HG03159 (cell line): ENCODE data around the gene INPP5E.

Source experiments
- ATAC-seq: cut with Tn5 transposase; IDR thresholded peaks from one replicate; pipeline ENCODE4 v1.9.1; 2021; ENCODE audit warnings: mild to moderate bottlenecking, moderate library complexity; ENCODE audit not compliant: unreplicated experiment

The INPP5E gene

DNA sequence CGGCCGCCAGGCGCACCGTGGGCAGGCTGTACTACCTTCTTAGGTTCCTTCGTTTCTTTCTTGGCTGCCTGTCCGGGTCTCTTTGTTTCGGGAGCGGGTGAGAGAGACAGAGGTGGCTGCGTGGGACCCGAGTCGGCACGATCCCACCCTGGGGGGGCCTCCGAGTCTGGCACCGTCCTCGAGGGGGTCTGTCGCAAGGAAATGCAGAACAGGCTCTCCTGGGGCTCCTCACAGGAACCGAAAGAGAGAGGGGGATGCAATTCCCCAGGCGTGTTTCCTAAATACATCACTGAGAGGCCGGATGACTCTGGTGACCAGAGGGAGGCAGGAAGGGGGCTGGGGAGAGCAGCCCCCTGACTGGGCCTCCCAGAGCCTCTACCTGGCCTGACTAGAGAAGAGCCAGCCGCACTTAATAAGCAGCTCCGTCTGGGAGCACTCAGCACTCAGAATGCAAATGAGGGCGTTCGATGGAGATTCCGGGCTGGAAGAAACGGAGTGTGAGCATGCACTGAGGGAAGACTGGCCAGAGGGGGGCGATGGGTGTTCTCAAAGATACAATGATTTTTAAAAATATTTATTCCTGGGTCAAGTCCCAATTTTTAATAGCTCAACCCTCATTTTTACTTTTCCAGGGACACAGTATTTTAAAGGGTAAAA is 11.7 kb upstream of the INPP5E start:
- ATAC-seq: no peak

DNA sequence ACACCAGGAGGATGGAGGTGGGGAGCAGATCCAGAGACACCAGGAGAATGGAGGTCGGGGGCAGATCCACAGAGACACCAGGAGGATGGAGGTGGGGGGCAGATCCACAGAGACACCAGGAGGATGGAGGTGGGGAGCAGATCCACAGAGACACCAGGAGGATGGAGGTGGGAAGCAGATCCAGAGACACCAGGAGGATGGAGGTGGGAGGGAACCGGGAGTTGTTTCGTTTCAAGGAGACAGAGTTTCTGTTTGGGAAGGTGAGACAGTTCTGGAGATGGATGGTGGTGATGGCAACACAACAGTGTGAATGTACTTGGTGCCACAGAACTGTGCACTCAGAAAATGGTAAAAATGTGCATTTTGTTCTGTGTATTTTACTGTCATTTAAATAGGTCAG is 9.0 kb upstream of the INPP5E start:
- no peak for ATAC-seq

DNA sequence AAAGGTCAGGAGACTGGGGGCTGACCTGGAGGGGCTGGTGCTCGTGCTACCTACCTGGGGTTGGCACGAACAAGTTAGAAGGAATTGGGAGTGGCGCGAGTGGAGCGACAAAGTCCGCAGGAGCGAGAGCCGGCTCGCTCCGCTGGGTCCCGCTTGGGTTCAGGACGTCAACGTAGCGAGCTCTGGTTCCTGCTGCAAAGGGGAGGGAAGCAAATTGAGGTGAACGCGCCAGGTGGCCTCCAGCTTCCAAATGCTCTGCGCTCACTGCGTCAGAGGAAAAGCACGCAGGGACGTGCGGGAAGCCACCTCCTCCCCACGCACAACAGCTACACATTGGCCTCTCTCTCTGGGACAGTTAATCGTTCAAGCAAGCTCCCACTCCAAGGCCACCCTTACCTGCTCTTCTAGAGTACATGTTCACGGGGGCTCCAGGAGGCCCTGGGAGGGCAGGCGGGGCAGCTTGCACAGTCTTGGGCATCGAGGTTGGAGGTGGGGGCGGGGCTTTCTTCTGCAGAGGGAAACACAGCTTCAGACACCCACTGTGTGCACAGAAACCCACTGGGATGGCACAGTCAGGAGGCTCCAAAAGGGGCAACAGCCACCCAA is 7.6 kb upstream of the INPP5E start:
- ATAC-seq: no peak

DNA sequence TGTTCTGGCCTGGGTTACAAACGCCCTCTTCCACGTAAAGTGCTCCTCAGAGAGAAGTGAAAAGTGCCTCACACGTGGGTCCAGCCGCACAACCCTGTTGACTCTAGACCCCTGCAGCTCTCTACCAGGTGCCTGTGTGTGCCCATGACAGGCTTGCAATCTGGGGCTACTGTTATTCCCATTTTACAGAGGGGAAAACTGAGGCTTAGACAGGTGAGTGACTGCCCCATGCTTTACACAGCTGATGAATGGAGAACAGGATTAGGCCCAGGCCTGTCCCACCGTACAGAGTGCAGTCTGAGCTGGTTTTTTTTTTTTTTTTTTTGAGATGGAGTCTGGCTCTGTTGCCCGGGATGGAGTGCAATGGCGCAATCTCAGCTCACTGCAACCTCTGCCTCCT is 6.2 kb upstream of the INPP5E start:
- no peak for ATAC-seq

DNA sequence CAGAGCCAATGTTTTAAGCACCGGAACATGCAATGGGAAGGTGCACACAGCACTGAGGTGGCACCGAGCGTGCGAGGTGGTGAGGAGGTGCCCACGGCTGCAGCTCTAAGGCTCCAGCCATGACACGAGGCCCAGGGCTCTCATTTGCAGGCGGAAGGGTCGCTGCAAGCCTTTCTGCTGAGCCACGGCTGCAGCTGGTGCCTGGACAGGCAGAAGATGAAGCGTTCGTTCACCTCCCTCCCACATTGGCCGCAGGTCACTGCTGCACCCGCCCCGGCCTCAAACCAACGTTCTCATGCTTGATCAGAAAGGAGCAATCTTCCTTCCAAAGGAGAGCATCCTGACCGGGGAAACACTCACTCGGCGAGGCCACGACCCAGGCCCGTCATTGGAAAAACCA is 4.5 kb upstream of the INPP5E start:
- no peak for ATAC-seq

DNA sequence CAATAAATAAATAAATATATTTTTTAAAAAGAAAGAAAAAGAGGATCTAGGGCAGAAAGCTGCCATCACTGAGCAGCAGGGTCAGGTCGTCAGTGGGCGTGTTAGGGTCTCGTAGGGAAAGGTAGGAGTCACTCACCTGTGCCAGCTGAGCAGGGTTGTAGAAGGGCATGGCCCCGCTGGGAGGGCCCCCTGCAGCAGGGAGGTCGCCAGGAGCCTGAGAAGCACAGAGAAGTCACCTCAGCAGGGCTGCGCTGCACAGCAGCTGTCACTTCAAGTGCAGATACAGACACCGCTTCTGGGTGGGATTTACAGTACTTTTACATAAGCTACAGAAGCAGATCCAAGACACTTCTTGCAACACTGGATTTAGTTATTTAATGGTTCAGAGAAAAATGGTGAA is 4.0 kb upstream of the INPP5E start:
- ATAC-seq: no peak

DNA sequence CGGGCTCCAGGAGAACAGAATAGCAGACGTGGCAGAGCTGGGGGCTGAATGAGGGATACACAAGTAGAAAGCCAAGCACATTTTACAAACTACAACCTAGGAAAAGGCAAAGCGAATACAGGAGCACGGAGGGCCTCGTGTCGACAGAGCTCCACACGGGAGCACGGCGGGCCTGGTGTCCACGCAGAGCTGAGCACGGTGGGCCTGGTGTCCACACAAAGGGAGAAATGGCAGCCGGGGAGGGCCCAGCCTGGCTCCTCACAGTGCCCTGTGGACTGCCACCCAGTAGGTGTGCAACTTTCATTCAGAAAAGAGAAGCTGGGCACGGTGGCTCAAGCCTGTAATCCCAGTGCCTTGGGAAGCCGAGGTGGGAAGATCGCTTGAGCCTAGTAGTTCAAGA is 3.4 kb upstream of the INPP5E start:
- no peak for ATAC-seq

DNA sequence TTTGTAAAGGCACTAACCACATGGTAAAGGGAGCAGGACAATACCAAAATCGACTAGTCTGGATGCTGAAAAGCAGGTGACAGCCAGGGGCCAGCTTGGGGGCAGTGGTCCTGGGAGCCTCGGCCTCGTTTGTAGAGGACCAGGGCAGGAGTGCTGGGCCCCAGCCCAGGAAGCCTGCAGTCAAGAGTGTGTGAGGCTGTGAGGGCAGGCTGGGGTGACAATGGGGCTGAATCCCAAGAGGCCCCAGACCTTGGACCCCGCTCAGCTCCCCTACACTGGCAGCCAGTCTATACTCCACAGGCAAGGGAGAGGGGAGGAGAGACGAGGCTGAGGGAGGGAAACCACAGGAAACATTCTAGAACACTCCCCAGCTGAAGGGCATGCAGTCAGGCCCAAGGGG is 2.6 kb upstream of the INPP5E start:
- ATAC-seq: no peak

DNA sequence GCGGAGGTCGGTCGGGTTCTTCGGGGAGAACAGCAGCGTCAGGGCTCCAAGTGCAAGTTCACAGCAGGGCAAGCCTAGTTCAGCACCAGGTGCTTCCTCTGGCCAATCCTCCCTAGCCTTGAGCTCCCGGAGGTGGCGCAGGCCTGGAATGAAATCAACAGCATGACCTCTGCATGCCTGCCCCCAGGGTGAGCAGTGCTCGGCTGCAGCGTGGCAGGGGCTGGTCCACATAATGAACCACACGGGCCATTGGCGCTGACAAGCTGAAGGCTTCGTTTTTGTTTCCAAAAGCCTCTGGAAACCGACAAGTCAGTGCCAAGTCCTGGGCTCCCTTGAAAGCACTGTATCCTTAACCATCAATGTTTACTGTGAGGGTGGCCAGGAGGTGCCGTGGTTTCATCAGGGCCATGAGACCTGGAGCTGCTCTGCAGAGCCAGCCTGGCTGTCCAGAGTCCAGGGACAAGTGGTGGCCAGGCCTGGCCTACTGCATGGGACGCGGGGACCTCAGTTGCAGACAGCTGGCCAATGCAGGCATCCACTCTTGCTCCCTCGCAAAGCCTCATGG is 2.1 kb upstream of the INPP5E start:
- no peak for ATAC-seq

DNA sequence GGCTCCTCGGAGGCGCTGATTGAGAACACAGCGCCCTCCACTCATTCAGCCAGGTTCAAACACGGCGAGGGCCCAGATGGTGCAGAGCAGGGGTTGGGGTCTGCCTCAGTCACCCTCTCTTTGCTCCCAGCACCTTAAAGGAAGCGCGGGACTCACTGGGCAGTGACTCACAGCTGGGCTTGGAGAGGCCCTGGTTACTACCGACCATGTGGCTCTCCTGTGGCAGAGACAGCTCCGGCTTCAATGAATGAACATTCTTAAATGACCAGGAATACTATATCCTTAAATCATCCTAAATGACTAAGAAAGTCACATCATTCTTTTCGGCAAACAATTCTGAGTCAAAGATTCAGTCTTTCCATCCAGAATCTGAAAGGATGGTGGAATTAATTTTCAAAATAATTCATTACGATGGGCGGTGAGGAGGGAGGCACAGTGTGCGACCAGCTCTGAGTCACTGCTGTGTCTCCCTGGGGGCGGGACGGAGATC is 1.6 kb upstream of the INPP5E start:
- no peak for ATAC-seq

DNA sequence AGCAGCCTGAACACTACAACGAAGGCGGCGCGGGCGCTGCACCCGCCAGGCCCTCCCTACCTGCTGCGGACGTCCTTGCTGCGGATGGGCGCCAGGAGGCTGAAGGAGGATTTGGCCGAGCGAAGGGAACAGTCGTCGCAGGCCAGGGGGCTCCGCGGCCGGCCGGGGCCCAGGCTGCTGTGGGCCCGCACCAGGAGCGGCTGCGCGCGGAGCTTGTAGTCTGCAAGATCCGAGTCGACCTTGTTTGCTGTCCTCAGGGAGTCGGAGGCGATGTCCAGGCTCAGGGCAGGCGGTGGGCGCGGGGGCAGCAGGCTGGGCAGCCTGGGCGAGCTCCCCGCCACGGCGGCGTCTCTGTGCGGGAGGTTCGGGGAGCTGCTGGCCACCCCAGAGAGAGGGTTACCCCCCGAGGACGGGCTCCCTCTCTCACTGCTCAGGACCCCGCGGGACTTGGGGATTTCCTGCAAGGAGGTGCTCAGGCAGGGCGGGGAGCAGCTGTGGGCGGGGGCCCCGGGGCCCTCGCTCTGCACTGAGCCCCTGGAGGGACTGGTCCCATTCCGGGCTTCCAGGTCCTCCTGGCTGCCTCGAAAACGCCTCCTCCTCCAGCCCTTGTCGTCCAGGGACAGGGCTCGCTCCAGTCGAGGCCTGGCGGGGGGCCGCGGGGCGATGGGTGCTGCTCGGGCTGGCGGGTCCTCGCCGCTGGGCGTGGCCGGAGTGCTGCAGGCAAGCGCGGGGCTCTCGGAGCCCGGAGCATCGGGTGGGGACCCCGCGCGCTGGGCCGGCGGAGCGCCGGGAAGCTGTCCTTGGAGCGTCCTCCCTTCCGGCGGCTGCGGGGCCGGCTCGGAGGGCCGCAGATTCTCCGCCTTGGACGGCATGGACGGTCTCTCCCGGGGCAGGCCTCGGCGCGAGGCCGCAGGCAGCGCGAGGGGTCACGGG is 831 bp downstream of the INPP5E start:
- peak; percentile 58 for ATAC-seq

DNA sequence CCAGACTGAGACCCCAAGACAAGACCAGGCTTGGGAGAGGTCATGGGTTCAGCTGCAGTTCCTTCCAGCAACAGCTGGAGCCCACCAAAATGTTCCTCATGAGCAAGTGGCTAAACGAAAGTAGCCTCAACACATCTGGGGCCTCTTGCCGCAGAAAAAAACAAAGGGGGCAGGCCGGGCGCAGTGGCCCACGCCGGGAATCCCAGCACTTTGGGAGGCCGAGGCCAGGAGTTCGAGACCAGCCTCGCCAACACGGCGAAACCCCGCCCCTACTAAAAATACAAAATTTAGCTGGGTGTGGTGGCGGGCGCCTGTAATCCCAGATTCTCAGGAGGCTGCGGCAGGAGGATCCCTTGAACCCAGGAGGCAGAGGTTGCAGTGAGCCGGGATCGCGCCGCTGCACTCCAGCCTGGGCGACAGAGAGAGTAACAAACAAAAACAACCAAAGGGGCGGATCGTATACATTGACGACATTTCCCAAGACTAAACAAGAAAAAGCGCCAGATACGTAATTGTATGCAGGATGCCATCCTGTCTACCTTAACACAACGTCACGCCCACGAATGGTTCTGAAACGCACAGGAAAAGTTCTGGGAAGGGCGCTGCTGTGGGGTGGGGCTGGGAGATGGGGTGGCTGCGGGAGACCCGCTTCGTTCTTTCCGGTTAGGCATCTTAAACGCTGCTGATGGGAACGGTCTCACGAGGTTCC is 1.7 kb downstream of the INPP5E start:
- no peak for ATAC-seq

DNA sequence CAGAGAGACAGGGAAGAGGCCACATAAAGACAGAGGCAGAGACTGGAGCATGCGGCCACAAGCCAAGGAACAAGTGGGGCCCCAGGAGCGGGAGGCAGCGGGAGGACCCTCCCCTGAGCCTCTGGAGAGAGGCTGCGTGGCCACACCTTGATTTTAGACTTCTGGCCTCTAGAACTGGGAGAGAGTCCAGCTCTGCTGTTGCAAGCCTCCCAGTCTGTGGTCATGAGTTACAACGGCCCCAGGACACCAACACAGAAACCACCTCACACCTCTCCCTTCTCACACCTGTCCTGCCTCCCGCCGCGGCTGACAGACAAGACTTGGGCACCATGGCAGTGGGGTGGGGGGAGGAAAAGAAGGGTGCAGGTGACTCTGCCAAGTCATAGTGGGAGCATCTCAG is 2.2 kb downstream of the INPP5E start:
- ATAC-seq: no peak

DNA sequence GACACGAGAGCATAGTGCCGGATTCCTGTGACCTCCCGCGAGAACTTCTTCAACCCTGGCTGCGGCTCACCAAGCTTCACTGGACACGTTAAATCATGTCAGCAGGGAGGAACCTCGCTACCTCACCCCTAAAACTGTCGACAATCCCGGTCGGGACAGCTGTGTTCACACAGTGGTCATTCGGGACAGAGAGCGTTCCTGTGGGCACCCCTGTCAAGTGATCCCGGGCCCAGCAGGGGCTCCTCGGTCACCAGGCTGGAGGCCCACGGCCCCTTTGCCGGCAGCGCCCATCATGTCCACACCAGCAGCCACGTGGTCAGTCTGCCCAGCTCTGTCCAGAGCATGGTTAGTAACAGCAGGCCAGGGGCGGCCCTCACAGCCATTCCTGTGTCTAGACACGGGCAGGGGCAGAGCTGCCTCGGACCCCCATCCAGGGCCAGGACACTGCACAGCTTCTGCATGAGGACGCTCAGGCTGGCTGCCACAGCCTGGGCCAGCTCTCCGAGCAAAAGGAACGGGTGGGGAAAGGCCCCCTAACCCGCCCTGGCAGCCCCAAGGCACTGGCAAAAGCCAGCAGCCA is 3.5 kb downstream of the INPP5E start:
- no peak for ATAC-seq

DNA sequence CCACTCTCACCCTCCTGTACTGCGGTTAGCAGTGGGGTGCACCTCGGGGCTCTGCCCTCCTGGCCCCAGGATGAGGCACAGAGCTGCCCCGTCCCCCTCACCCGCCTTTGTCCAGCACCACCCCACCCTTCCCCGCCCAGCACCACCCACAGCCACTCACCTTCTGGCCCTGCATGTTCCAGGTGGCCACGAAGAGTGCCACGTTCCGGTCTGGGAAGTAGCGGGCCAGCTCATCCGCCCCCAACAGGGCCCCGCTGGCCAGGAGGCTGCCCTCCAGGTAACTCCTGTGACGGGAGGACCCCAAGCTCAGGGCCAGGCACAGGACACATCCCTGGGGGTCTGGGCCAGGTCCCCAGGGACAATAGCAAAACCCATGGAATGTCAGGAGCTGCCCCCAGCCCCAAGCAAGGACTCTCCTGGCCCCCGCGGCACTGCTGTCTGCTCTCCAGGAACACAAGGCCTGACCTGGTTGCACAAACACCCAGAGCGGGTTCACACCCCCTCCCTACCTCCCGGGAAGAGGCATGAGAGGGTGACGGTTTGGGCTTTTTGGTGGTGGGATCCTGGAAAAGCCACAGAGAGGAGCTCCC is 5.0 kb downstream of the INPP5E start:
- ATAC-seq: no peak

DNA sequence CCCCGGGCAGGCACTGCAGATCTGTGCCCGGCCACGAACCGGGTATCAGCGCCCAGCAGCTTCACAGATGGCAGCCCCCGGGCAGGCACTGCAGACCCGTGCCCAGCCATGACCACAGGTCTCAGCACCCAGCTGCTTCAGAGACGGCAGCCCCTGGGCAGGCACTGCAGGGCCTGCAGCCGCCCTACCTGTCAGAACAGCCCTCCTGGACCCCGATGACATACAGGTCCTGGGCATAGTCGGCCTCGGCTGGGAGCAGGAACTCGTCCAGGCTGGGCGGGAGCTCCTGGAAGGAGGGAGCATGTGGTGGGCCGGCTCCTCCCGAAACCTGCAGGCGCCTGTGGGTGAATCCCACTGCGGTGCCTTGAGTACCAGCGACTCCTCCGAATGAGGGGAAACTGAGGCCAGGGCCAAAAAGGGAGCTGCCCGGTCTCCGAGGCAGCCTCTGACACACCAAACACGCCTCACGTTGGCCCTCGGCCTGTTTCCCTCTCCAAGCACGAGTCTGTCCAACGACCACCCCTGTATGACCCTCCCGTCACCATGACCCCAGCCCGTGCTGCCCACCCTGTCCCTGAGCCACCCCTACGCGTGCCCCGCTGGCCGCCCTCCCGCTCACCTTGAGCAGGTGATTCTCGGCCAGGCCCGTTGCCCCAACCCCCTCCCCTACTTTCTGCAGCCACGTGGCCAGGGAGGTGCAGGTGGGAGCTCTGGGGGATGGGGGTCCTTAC is 5.6 kb downstream of the INPP5E start:
- ATAC-seq: no peak

DNA sequence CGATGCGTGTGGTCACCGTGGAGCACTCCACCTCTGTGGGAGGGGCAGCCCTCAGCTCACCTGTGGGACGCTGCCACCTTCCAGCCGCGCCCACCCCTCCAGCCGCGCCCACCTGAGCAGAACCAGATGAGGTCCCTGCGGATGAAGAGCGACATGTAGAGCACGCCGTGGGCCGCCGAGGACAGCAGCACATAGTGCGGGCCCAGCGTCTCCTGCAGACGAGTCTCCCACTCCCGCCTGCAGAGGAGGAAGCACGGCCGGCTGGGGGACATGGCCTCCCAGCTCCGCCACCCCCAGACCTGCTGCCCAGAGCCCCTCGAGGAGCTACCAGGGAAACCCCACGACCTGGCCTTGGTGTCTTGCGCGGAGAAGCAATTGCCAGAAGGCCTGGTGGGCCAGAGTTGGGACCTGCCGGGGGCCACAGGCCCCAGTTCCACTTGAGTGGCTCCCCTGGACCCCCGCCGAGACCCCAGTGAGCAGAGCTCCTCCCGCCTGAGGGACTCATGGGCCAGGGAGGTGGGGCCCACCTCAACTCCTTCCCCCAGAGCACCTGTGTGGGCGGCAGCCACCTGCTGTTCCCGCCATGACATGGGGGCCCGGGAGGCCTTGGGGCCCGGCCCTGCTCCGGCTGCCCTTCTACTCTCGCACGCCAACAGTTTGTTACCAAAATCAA is 6.5 kb downstream of the INPP5E start:
- ATAC-seq: no peak

DNA sequence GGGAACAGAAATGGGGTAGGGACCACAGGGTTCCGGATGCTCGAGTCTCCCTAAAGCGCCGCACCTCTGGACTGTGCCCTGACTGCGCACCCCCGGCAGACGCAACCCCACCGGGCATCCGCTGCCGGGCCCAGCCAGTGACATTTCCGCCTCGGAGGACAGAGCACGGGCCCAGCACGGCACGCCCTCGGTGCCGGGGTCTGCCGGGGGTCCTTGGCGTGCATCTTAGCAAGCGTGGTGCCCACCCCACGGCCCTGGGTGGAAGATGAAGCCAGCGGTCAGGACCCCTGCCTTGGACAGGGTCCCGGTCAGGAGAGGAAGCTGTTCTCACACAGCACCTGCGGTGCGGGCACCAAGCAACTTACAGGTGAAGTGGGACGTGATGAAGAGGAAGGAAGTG is 7.1 kb downstream of the INPP5E start:
- ATAC-seq: no peak

DNA sequence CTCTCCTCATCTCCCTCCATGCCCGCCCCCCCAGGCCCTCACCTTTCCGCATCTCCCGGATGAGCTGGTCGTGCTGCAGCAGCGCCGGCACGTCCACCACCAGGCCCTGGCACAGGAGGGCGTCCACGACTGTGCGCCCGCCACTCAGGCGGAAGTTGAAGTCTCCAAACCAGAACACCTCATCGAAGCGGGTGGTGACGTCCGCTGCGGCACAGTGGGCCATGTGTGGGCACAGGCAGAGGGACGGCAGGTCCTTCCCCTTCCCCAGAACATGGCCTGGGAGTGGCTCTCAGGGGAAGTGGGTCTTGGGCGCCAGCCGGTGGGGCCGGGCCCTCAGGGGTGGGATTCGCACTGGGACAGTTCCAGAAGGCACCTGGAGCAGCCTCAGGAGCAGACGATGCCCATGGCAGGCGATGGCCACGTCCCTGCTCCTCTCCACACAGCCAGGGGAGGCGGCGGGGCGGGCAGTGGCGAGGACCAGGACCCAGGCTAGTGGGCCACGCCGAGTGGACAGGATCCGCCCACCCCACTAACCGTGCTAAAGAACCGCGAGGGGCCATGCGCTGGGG is 7.8 kb downstream of the INPP5E start:
- no peak for ATAC-seq
